Activated CD4-positive, alpha-beta T cell treated with anti-CD3 and anti-CD28 coated beads for 36 hours (primary cell): ENCODE results near the gene CAMTA1. TPM values are rescaled to one million over a fixed set of nuclear protein-coding genes. Genes with fewer than 3 reads are reported as not detected.

Experiments used
- ATAC-seq: fragments of 200-7000 bp; cut with Tn5 transposase; one replicate; pipeline ENCODE4 v1.10.0; 2021; ENCODE audit warnings: mild to moderate bottlenecking, moderate library complexity
- CTCF ChIA-PET: fragments of 350-600 bp; sonication (Branson Sonifier 250); formaldehyde crosslinking; loops from one replicate; lab custom pipeline; 2021; ENCODE audit warnings: antibody characterized with exemption; lab: Charles Lee
- POLR2A ChIA-PET: fragments of 350-600 bp; sonication (Branson Sonifier 250); formaldehyde crosslinking; loops from one replicate; lab custom pipeline; 2021; ENCODE audit warnings: antibody characterized with exemption, inconsistent platforms; lab: Charles Lee
- DNase-seq: peaks from one replicate; pipeline ENCODE4 v3.0.0-alpha.2; 2020
- H3K27ac Mint-ChIP-seq: one replicate; pipeline ENCODE4 v1.8.0; 2021; ENCODE audit warnings: mixed read lengths
- H3K27me3 Mint-ChIP-seq: one replicate; pipeline ENCODE4 v1.8.0; 2021; ENCODE audit warnings: mixed read lengths
- H3K36me3 Mint-ChIP-seq: one replicate; pipeline ENCODE4 v1.8.0; 2021; ENCODE audit warnings: low read depth, mixed read lengths
- H3K4me1 Mint-ChIP-seq: one replicate; pipeline ENCODE4 v1.8.0; 2021; ENCODE audit warnings: mixed read lengths
- H3K4me3 Mint-ChIP-seq: one replicate; pipeline ENCODE4 v1.8.0; 2021; ENCODE audit warnings: mild to moderate bottlenecking, moderate library complexity, mixed read lengths
- H3K9me3 Mint-ChIP-seq: one replicate; pipeline ENCODE4 v1.8.0; 2021; ENCODE audit warnings: low read depth, mixed read lengths
- intact Hi-C, 2 experiments: fragments of 100-400 bp; cut with DNase I in 1 of 2; cut with micrococcal nuclease in 1 of 2; formaldehyde crosslinking; loops; one replicate each; pipeline versions ENCODE4 v1.14.2 to v1.15.1; 2022 to 2024; cut with DNase I, micrococcal nuclease
- total RNA-seq, 2 experiments: library from RNA; stranded (reverse); gene quantifications; one replicate each; pipeline ENCODE4 v1.2.3, GENCODE V29; 2021

Gene CAMTA1
- total RNA-seq, 2 experiments from 2014 or later = 62.3 to 76.7 TPM

DNA sequence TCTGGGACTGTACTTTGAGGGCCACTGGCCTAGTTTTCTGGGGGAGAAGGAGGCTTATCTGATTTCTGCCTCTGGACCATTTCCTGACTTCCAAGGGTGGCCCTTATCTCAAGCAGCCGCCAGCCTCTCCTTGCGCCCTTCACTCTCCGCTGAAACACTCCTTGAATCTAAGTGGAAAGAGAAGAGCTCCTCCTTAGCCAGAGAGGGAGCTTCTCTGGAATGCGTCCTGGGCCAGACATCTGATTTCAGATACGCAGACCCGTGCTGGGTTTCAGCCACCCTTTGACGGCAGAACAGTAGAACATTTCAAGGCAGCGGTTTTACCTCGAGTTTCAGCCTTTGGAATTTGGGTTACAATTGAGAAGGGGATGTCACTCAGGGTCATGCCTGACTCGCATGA lies 308.0 kb downstream of the CAMTA1 start:
- POLR2A ChIA-PET = no interaction called here
- Mint-ChIP-seq H3K4me1 (no peaks in the 10 kb centered on the region), H3K4me3 (no peak overlapping the region), H3K27me3 (peaks cover 10% of the 10 kb centered on the region), H3K36me3 (no peaks in the 10 kb centered on the region), H3K27ac (no peak overlapping the region), H3K9me3 (no peaks in the 10 kb centered on the region)
- CTCF ChIA-PET = no interaction called here
- ATAC-seq (no peak), DNase-seq (no peak)
- intact Hi-C loops = no loop called here

DNA sequence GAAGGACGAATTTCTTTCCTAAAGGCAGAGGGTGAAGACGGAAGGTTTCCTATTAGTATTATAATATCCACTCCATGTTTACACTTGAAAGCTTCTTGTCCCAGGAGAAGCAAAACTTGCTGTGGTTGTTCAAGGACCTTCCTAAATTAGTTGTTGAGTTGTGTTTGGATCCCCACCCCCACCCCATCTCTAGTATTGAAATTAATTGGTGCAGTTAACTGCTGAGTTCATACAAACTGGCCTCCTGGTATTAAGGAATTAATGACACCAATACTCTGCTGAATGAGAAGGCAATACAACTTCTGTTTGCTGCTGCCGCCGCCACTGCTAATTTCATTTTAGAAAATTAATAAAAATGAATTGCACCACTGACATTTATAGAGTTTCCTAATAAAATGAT lies 308.8 kb downstream of the CAMTA1 start:
- Mint-ChIP-seq H3K9me3 (no peaks in the 10 kb centered on the region), H3K4me1 (no peaks in the 10 kb centered on the region), H3K27ac (no peak overlapping the region), H3K27me3 (peaks cover 10% of the 10 kb centered on the region), H3K36me3 (no peaks in the 10 kb centered on the region), H3K4me3 (no peak overlapping the region)
- ATAC-seq (no peak), DNase-seq (no peak)
- ChIA-PET POLR2A (no interaction called here), CTCF (interaction anchor here (0.9 kb wide), 1 partner anchor 24 kb away, joined by 3 read pairs; no protein-coding TSS in a partner anchor)
- intact Hi-C loops = no loop called here

DNA sequence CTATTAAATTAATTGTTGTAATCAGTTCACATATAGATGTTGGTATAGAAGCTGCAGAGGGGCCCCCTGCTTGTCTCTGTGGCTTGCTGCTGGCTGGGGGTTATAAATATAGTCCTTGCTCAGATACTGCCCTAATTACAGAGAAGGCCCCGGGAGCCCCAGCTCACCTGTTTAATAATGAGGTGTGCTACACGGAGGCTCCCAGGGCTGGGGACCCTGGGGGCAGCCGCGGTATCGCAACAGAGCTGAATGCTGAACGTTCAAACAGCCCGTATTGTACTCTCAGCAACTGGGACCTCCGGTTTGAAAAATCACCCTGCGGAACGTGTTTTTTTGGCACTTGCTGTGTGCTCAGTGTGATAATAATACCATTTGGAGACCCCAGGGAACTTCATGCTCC lies 309.3 kb downstream of the CAMTA1 start:
- intact Hi-C loops = no loop called here
- Mint-ChIP-seq H3K4me3 (no peak overlapping the region), H3K27me3 (peaks cover 10% of the 10 kb centered on the region), H3K9me3 (no peaks in the 10 kb centered on the region), H3K4me1 (no peaks in the 10 kb centered on the region), H3K36me3 (no peaks in the 10 kb centered on the region), H3K27ac (no peak overlapping the region)
- ChIA-PET POLR2A (no interaction called here), CTCF (interaction anchor here (0.9 kb wide), 1 partner anchor 24 kb away, joined by 3 read pairs; no protein-coding TSS in a partner anchor)
- ATAC-seq = no peak
- DNase-seq = no peak

- ChIA-PET CTCF (no interaction called here), POLR2A (no interaction called here)
- Mint-ChIP-seq H3K27me3 (peaks cover 13% of the 10 kb centered on the region), H3K4me1 (no peaks in the 10 kb centered on the region), H3K9me3 (no peaks in the 10 kb centered on the region), H3K27ac (no peak overlapping the region), H3K4me3 (no peak overlapping the region), H3K36me3 (no peaks in the 10 kb centered on the region)
- DNase-seq (no peak), ATAC-seq (no peak)
- intact Hi-C loops = no loop called here
Measured at GRCh38 chr1:7095343-7095964, 310.2 kb downstream of the CAMTA1 start.

DNA sequence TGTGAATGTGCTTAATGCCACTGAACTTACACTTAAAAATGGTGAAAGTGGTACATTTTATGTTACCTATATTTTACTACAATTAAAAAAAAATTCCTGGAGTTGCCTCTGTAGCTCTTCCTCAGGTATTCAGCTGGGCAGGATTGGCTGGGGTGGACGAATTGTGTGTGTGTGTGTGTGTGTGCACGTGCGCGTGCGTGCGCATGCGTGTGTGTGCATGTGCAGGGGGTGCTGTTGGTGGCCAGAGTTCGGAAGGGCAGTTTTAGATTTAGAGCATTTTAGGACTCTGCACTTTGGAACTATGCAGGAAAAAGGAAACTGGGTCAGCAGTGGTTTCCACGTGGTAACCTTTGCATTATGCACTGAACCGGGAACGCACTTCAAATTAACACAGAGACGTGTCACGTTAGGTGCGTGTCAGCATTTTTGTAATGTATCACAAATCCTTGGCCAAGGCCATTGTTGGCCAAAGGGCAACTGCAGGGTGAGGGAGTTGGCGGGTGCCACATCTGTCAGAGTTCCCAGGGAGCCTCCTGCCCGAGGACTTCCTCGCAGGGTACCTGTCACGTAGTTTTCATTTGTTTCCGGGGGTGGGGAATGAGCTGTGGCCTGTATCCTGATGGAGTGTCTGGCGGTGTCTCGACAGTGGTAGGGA lies 312.8 kb downstream of the CAMTA1 start:
- H3K27me3 Mint-ChIP-seq = peaks cover 13% of the 10 kb centered on the region
- no peaks in the 10 kb centered on the region for H3K9me3 Mint-ChIP-seq
- no peak for DNase-seq
- no peaks in the 10 kb centered on the region for H3K4me1 Mint-ChIP-seq
- POLR2A ChIA-PET = no interaction called here
- H3K27ac Mint-ChIP-seq = no peak overlapping the region
- no peaks in the 10 kb centered on the region for H3K36me3 Mint-ChIP-seq
- intact Hi-C loops = no loop called here
- CTCF ChIA-PET = no interaction called here
- no peak overlapping the region for H3K4me3 Mint-ChIP-seq
- ATAC-seq = no peak

DNA sequence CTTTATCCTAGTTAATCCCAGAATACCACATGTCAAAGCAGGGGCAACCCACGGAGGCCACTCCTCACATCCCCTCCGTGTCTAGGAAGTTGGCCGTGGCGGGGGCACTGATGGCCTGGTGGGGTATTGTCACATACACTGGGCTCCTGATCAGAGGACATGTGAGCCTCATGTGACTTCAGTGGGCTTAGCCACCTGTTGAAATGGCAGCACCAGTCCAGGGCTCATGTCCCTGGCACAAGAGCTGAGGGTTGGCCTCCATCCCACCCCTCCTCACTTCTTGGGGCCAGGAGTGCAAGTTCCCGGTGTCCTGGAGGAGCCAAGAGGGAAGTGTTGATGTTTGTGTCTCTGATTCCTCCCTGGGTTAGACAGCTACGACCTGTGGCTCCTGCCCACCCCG lies 313.4 kb downstream of the CAMTA1 start:
- no peak overlapping the region for H3K4me3 Mint-ChIP-seq
- ChIA-PET POLR2A (no interaction called here), CTCF (no interaction called here)
- no peaks in the 10 kb centered on the region for H3K9me3 Mint-ChIP-seq
- H3K36me3 Mint-ChIP-seq = no peaks in the 10 kb centered on the region
- DNase-seq (no peak), ATAC-seq (no peak)
- H3K27ac Mint-ChIP-seq = no peak overlapping the region
- intact Hi-C loops = no loop called here
- H3K27me3 Mint-ChIP-seq = peaks cover 13% of the 10 kb centered on the region
- H3K4me1 Mint-ChIP-seq = no peaks in the 10 kb centered on the region

DNA sequence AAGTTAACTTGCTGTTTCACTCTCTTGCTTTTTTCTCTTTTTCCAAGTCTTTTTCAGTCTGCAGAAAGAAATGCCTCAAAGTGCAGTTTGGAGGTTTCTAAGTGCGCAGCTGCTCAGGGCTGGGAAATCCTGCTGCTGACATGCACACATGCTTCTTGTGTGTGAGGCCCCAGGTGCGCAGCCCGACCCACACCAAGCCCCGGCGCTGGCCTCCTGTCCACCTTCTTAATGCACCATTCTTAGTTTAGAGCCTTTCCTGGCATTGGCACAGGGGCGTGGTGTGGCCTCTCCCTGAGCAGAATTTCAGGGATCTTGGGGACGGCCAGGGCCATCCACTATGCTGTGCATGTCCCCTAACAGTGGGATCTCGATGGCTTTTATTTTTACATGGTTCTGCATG lies 315.2 kb downstream of the CAMTA1 start:
- DNase-seq (no peak), ATAC-seq (no peak)
- intact Hi-C loops = no loop called here
- ChIA-PET POLR2A (no interaction called here), CTCF (no interaction called here)
- Mint-ChIP-seq H3K27me3 (peaks cover 13% of the 10 kb centered on the region), H3K4me1 (no peaks in the 10 kb centered on the region), H3K4me3 (no peak overlapping the region), H3K9me3 (no peaks in the 10 kb centered on the region), H3K36me3 (no peaks in the 10 kb centered on the region), H3K27ac (no peak overlapping the region)

DNA sequence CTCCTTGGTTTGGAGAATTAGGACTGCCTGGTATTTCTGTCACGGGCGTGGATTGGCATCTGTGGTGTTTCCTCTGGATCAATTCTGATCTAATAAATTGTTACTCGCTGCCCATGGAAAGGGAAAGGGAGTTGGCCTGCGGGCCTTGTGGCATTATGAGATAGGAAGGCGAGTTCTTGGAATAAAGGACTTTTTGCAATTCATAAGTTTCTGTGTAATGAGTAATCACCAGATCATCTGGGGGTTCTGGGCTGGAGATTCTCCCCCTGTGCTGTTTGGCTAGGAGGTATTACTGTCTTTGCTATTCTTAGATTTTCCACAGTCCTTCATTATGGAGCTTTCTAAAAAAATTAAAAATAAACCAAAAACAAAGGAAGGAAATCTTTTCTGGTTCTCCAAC lies 315.9 kb downstream of the CAMTA1 start:
- Mint-ChIP-seq H3K9me3 (no peaks in the 10 kb centered on the region), H3K4me1 (no peaks in the 10 kb centered on the region), H3K4me3 (no peak overlapping the region), H3K36me3 (no peaks in the 10 kb centered on the region), H3K27ac (no peak overlapping the region), H3K27me3 (peaks cover 12% of the 10 kb centered on the region)
- ATAC-seq (no peak), DNase-seq (no peak)
- ChIA-PET CTCF (no interaction called here), POLR2A (no interaction called here)
- intact Hi-C loops = no loop called here

- H3K36me3 Mint-ChIP-seq = no peaks in the 10 kb centered on the region
Measured at GRCh38 chr1:7103361-7103782, 318.1 kb downstream of the CAMTA1 start.

GRCh38 chr1:7103874-7104273 lies 318.6 kb downstream of the CAMTA1 start:
- Mint-ChIP-seq H3K9me3 (no peaks in the 10 kb centered on the region), H3K4me1 (no peaks in the 10 kb centered on the region), H3K4me3 (no peak overlapping the region), H3K36me3 (no peaks in the 10 kb centered on the region), H3K27me3 (peaks cover 5% of the 10 kb centered on the region), H3K27ac (no peak overlapping the region)
- ChIA-PET CTCF (no interaction called here), POLR2A (no interaction called here)
- DNase-seq (no peak), ATAC-seq (no peak)
- intact Hi-C loops = no loop called here

More at GRCh38 chr1:7103361-7103782, 318.1 kb downstream of the CAMTA1 start:
- Mint-ChIP-seq H3K27me3 (peaks cover 5% of the 10 kb centered on the region), H3K4me1 (no peaks in the 10 kb centered on the region), H3K4me3 (no peak overlapping the region), H3K27ac (no peak overlapping the region), H3K9me3 (no peaks in the 10 kb centered on the region)
- DNase-seq (no peak), ATAC-seq (no peak)
- ChIA-PET CTCF (no interaction called here), POLR2A (no interaction called here)
- intact Hi-C loops = no loop called here

DNA sequence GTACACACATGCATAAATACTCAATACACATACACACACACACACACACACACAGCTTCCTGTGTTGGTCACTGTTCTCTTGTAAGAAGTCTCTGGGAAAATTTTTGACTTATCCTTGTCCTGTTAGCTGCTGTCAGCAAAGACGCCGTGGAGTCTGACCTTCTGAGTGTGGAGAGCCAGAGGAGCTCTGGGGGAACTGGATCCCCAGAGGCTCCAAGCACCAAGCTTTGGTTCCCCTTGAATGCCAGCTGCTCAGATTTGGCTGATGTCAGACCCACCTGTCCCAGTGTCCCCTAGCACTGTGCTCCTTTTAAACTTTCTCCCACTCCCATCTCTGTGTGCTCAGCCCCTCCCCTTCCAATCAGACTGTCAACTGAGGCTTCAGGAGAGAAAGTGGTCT lies 319.1 kb downstream of the CAMTA1 start:
- no peak overlapping the region for H3K27ac Mint-ChIP-seq
- intact Hi-C loops = no loop called here
- POLR2A ChIA-PET = no interaction called here
- DNase-seq (no peak), ATAC-seq (no peak)
- no peaks in the 10 kb centered on the region for H3K9me3 Mint-ChIP-seq
- H3K27me3 Mint-ChIP-seq = peaks cover 5% of the 10 kb centered on the region
- H3K36me3 Mint-ChIP-seq = no peaks in the 10 kb centered on the region
- no peaks in the 10 kb centered on the region for H3K4me1 Mint-ChIP-seq
- CTCF ChIA-PET = no interaction called here
- H3K4me3 Mint-ChIP-seq = no peak overlapping the region

GRCh38 chr1:7105269-7105668 lies 320.0 kb downstream of the CAMTA1 start:
- CTCF ChIA-PET = no interaction called here
- POLR2A ChIA-PET = no interaction called here
- Mint-ChIP-seq H3K4me3 (no peak overlapping the region), H3K9me3 (no peaks in the 10 kb centered on the region), H3K27ac (no peak overlapping the region), H3K4me1 (no peaks in the 10 kb centered on the region), H3K36me3 (no peaks in the 10 kb centered on the region), H3K27me3 (peaks cover 3% of the 10 kb centered on the region)
- intact Hi-C loops = no loop called here
- ATAC-seq (no peak), DNase-seq (no peak)
